Measurements from ENCODE around the gene SLC38A10. TPM values are rescaled to one million over a fixed set of nuclear protein-coding genes. Genes with fewer than 3 reads are reported as not detected.

Gene SLC38A10
- polyA plus RNA-seq, 1 donor from 2014 or later = 37.4 TPM

DNA sequence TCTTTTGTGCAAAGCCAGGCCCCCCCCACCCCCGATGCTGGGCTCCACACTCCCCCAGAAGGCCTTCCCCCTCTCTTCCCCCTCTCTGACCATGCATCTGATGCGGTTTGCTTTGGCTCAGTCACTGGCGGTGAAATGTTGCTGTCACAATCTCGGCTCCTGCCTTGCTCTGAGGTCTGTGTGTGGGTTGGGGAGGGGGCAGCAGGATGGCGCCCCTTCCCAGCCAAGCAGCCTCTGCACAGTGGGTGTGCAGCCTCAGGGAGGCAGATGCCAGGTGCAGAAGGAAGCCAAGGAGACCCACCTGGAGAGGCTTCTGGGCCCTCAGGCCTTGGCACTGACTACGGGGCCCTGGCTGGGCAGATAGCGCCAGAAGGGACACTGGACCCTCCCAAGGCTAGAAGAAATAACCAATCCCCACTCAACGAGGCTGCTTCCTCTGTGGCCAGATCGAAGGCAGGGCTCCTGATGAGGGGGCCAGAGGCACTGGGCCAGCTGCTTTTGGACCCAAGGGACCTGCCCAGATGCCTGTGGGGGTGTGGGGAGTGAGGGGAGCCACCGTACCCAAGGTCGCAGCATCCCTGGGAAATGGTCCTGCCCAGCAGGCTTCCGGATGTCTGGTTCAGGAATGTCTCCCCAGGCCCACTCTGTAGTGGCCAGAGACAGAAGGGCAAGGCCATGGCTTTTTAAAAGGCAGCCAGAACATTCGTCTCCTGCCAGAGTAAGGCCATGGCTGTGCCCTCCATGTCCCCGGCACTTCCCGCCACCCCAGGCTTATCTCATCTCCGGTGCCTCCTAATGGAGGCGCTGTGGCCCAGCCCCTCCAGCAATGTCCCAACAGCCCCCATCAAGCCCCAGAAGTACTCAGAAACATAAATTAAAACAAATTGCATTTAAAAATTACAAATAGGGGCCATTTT, 43.4 kb upstream of the SLC38A10 start:
- Histone ChIP-seq H3K79me2 (replicated peaks; ENCODE audit: insufficient read depth, low read length) (peaks cover 73% of the 10 kb centered on the region), H3K9me3 (ENCODE audit: low read length) (no peaks in the 10 kb centered on the region), H3K36me3 (ENCODE audit: insufficient read depth, low read length) (no peaks in the 10 kb centered on the region), H3K27me3 (ENCODE audit: insufficient read depth, low read depth, low read length) (no peaks in the 10 kb centered on the region), H3K4me3 (ENCODE audit: low read length) (no peak overlapping the region), H3K9ac (ENCODE audit: low read length) (no peak overlapping the region), H3K4me2 (ENCODE audit: low read length) (no peak overlapping the region), H3K9me2 (ENCODE audit: insufficient read depth, low read length) (no peaks in the 10 kb centered on the region), H3F3A (ENCODE audit: insufficient read depth, low read length, poor library complexity, severe bottlenecking) (no peaks in the 10 kb centered on the region), H2AFZ (ENCODE audit: low read depth, low read length) (no peak overlapping the region), H3K27ac (ENCODE audit: low read length) (no peak overlapping the region), H4K20me1 (ENCODE audit: insufficient read depth) (peaks cover 15% of the 10 kb centered on the region)
- TF ChIP-seq MXI1 (conservative IDR thresholded peaks at IDR 0.05; ENCODE audit: poor library complexity, severe bottlenecking) = no peak
- peak; percentile 26 for TF ChIP-seq CTCF (IDR thresholded peaks at IDR 0.05; ENCODE audit: poor library complexity, severe bottlenecking)
- no peak for TF ChIP-seq RAD21 (conservative IDR thresholded peaks at IDR 0.05)
- TF ChIP-seq TAF1 (IDR thresholded peaks at IDR 0.05; ENCODE audit: low read depth) = no peak
- TF ChIP-seq POLR2AphosphoS5 (IDR thresholded peaks at IDR 0.05) = no peak
- TF ChIP-seq SMC3 (conservative IDR thresholded peaks at IDR 0.05; ENCODE audit: poor library complexity) = no peak

- H3K9ac ChIP-seq (ENCODE audit: low read length) = no peak overlapping the region
- H3K27ac ChIP-seq (ENCODE audit: low read length) = no peak overlapping the region
- no peaks in the 10 kb centered on the region for H3F3A ChIP-seq (ENCODE audit: insufficient read depth, low read length, poor library complexity, severe bottlenecking)
- peaks cover 7% of the 10 kb centered on the region for H4K20me1 ChIP-seq (ENCODE audit: insufficient read depth)
- H3K79me2 ChIP-seq (replicated peaks; ENCODE audit: insufficient read depth, low read length) = peaks cover 62% of the 10 kb centered on the region
- no peak overlapping the region for H3K4me2 ChIP-seq (ENCODE audit: low read length)
- no peaks in the 10 kb centered on the region for H3K9me3 ChIP-seq (ENCODE audit: low read length)
- TF ChIP-seq REST (IDR thresholded peaks at IDR 0.05; ENCODE audit: borderline replicate concordance) (no peak), POLR2AphosphoS5 (IDR thresholded peaks at IDR 0.05) (peak; percentile 6)
- no peaks in the 10 kb centered on the region for H3K27me3 ChIP-seq (ENCODE audit: insufficient read depth, low read depth, low read length)
- H3K36me3 ChIP-seq (ENCODE audit: insufficient read depth, low read length) = no peaks in the 10 kb centered on the region
- H3K9me2 ChIP-seq (ENCODE audit: insufficient read depth, low read length) = no peaks in the 10 kb centered on the region
- H2AFZ ChIP-seq (ENCODE audit: low read depth, low read length) = no peak overlapping the region
- no peak overlapping the region for H3K4me3 ChIP-seq (ENCODE audit: low read length)
These were observed 42.4 kb upstream of the SLC38A10 start for GRCh38 chr17:81337476-81337879.

- Histone ChIP-seq H3K9me3 (ENCODE audit: low read length) (no peaks in the 10 kb centered on the region), H4K20me1 (ENCODE audit: insufficient read depth) (peaks cover 4% of the 10 kb centered on the region), H3K9ac (ENCODE audit: low read length) (no peak overlapping the region), H3K27ac (ENCODE audit: low read length) (no peak overlapping the region), H2AFZ (ENCODE audit: low read depth, low read length) (no peak overlapping the region), H3K4me2 (ENCODE audit: low read length) (no peak overlapping the region), H3K4me3 (ENCODE audit: low read length) (no peak overlapping the region), H3K79me2 (replicated peaks; ENCODE audit: insufficient read depth, low read length) (peaks cover 57% of the 10 kb centered on the region), H3F3A (ENCODE audit: insufficient read depth, low read length, poor library complexity, severe bottlenecking) (no peaks in the 10 kb centered on the region), H3K9me2 (ENCODE audit: insufficient read depth, low read length) (no peaks in the 10 kb centered on the region), H3K27me3 (ENCODE audit: insufficient read depth, low read depth, low read length) (no peaks in the 10 kb centered on the region), H3K36me3 (ENCODE audit: insufficient read depth, low read length) (no peaks in the 10 kb centered on the region)
- no peak for TF ChIP-seq REST (IDR thresholded peaks at IDR 0.05; ENCODE audit: borderline replicate concordance)
- no peak for TF ChIP-seq EP300 (conservative IDR thresholded peaks at IDR 0.05; ENCODE audit: poor library complexity, severe bottlenecking)
- TF ChIP-seq CTCF (IDR thresholded peaks at IDR 0.05; ENCODE audit: poor library complexity, severe bottlenecking) = no peak
- TF ChIP-seq EZH2 (IDR thresholded peaks at IDR 0.05; ENCODE audit: borderline replicate concordance, insufficient read depth, low read length, poor library complexity, severe bottlenecking) = no peak
- TF ChIP-seq MXI1 (conservative IDR thresholded peaks at IDR 0.05; ENCODE audit: poor library complexity, severe bottlenecking) = no peak
- no peak for TF ChIP-seq TAF1 (IDR thresholded peaks at IDR 0.05; ENCODE audit: low read depth)
- no peak for TF ChIP-seq POLR2AphosphoS5 (IDR thresholded peaks at IDR 0.05)
- TF ChIP-seq SMC3 (conservative IDR thresholded peaks at IDR 0.05; ENCODE audit: poor library complexity) = no peak
- no peak for TF ChIP-seq RAD21 (conservative IDR thresholded peaks at IDR 0.05)
These were observed 41.8 kb upstream of the SLC38A10 start for GRCh38 chr17:81336930-81337325.
